SW480 (cell line): ENCODE measurements around the gene ARHGAP28.
A peak's percentile ranks its signal among the peaks of the same experiment; 100 is the strongest.

ENCODE experiments used
- DNase-seq: peaks from one replicate; pipeline ENCODE4 v3.0.0-alpha.2; 2016; ENCODE audit warnings: low spot score

Gene ARHGAP28

GRCh38 chr18:6732952-6733351 is 3.4 kb downstream of the ARHGAP28 start:
- no peak for DNase-seq

GRCh38 chr18:6733758-6734157 is 4.2 kb downstream of the ARHGAP28 start:
- DNase-seq = no peak

- no peak for DNase-seq
Observed at GRCh38 chr18:6734726-6735430, 5.4 kb downstream of the ARHGAP28 start.

GRCh38 chr18:6737833-6738232 is 8.3 kb downstream of the ARHGAP28 start:
- no peak for DNase-seq

- no peak for DNase-seq
Observed at GRCh38 chr18:6738622-6739021, 9.1 kb downstream of the ARHGAP28 start.

GRCh38 chr18:6741232-6741663 is 11.7 kb downstream of the ARHGAP28 start:
- peak; percentile 15 for DNase-seq

GRCh38 chr18:6741786-6742185 is 12.3 kb downstream of the ARHGAP28 start:
- no peak for DNase-seq

GRCh38 chr18:6743999-6744398 is 14.5 kb downstream of the ARHGAP28 start:
- DNase-seq = no peak

GRCh38 chr18:6744816-6745455 is 15.4 kb downstream of the ARHGAP28 start:
- DNase-seq = no peak

- DNase-seq = no peak
Observed at GRCh38 chr18:6745504-6746031, 16.1 kb downstream of the ARHGAP28 start.

- DNase-seq = no peak
Observed at GRCh38 chr18:6746386-6746960, 17.0 kb downstream of the ARHGAP28 start.

GRCh38 chr18:6747646-6748045 is 18.1 kb downstream of the ARHGAP28 start:
- peak; percentile 61 for DNase-seq

- no peak for DNase-seq
Observed at GRCh38 chr18:6748241-6748640, 18.7 kb downstream of the ARHGAP28 start.

- no peak for DNase-seq
Observed at GRCh38 chr18:6750411-6750810, 20.9 kb downstream of the ARHGAP28 start.

GRCh38 chr18:6751222-6751621 is 21.7 kb downstream of the ARHGAP28 start:
- no peak for DNase-seq

- no peak for DNase-seq
Observed at GRCh38 chr18:6752202-6752860, 22.8 kb downstream of the ARHGAP28 start.

GRCh38 chr18:6755107-6755506 is 25.6 kb downstream of the ARHGAP28 start:
- no peak for DNase-seq

- DNase-seq = no peak
Observed at GRCh38 chr18:6757931-6758330, 28.4 kb downstream of the ARHGAP28 start.

- no peak for DNase-seq
Observed at GRCh38 chr18:6759579-6759978, 30.1 kb downstream of the ARHGAP28 start.

- no peak for DNase-seq
Observed at GRCh38 chr18:6763524-6763923, 34.0 kb downstream of the ARHGAP28 start.

GRCh38 chr18:6764382-6764781 is 34.9 kb downstream of the ARHGAP28 start:
- no peak for DNase-seq

GRCh38 chr18:6773777-6774176 is 44.3 kb downstream of the ARHGAP28 start:
- no peak for DNase-seq

GRCh38 chr18:6775237-6775636 is 45.7 kb downstream of the ARHGAP28 start:
- no peak for DNase-seq
